K562 (cell line): ENCODE measurements around the gene ARHGAP25. TPM values are rescaled to one million over a fixed set of nuclear protein-coding genes. Genes with fewer than 3 reads are reported as not detected.
A peak's percentile ranks its signal among the peaks of the same experiment; 100 is the strongest.

Source experiments
- BRCA1 ChIP-seq, 2 experiments: fragments of 450-650 bp in 1 of 2; sonication (generic) in 1 of 2; formaldehyde crosslinking in 1 of 2; IDR thresholded peaks; 2 replicates each; pipeline versions ENCODE4 v1.5.0 to v1.6.1; 2017 to 2020; ENCODE audit warnings: mild to moderate bottlenecking in 1 of 2, missing genetic modification reagents in 1 of 2
- C11orf30 ChIP-seq: fragments of 450-650 bp; IDR thresholded peaks from 2 replicates; pipeline ENCODE4 v1.6.1; 2016; ENCODE audit warnings: low read depth, mild to moderate bottlenecking
- CREM ChIP-seq: IDR thresholded peaks from 2 replicates; pipeline ENCODE4 v1.6.1; 2014; ENCODE audit warnings: antibody characterized with exemption, low read depth
- DPF2 ChIP-seq: fragments of 450-650 bp; IDR thresholded peaks from 2 replicates; pipeline ENCODE4 v1.6.1; 2016
- EP400 ChIP-seq: fragments of 450-650 bp; IDR thresholded peaks from 2 replicates; pipeline ENCODE4 v1.6.1; 2017; ENCODE audit warnings: antibody characterized with exemption, mild to moderate bottlenecking, moderate library complexity
- ESRRB ChIP-seq: fragments of 250-450 bp; sonication (Bioruptor Pico); IDR thresholded peaks from 2 replicates; pipeline ENCODE4 v1.5.0; 2020; ENCODE audit warnings: mild to moderate bottlenecking, moderate library complexity, borderline replicate concordance
- FOS ChIP-seq: IDR thresholded peaks from 3 replicates; pipeline ENCODE4 v1.6.1; 2011; ENCODE audit not compliant: insufficient read length; ENCODE audit errors: extremely low read depth
- GATA2 ChIP-seq: sonication (generic); formaldehyde crosslinking; IDR thresholded peaks from 2 replicates; pipeline ENCODE4 v1.4.0; 2020; ENCODE audit warnings: mild to moderate bottlenecking, missing genetic modification reagents
- GTF2A2 ChIP-seq: IDR thresholded peaks from 2 replicates; pipeline ENCODE4 v1.6.1; 2016; ENCODE audit warnings: mild to moderate bottlenecking, missing genetic modification characterization, missing compliant biosample characterization
- HDAC2 ChIP-seq: fragments of 450-650 bp; IDR thresholded peaks from 2 replicates; pipeline ENCODE4 v1.6.1; 2016; ENCODE audit warnings: mild to moderate bottlenecking
- KLF13 ChIP-seq: fragments of 450-650 bp; IDR thresholded peaks from 2 replicates; pipeline ENCODE4 v1.6.1; 2016; ENCODE audit warnings: missing genetic modification characterization, low read depth, mild to moderate bottlenecking, missing compliant biosample characterization, moderate library complexity, borderline replicate concordance
- MEF2D ChIP-seq: conservative IDR thresholded peaks from 2 replicates; pipeline ENCODE4 v1.6.1; 2016; ENCODE audit warnings: low read depth, missing genetic modification characterization, missing compliant biosample characterization
- MNT ChIP-seq, 2 experiments: fragments of 450-650 bp; conservative IDR thresholded peaks; 2 replicates each; pipeline ENCODE4 v1.6.1; 2017; ENCODE audit warnings: mild to moderate bottlenecking in 2 of 2, moderate library complexity in 2 of 2
- MYBL2 ChIP-seq, 2 experiments: fragments of 450-650 bp in 1 of 2; sonication (generic) in 1 of 2; formaldehyde crosslinking in 1 of 2; IDR thresholded peaks; 2 replicates each; pipeline versions ENCODE4 v1.6.1 to v1.8.1; 2017 to 2022; ENCODE audit warnings: borderline replicate concordance in 1 of 2, inconsistent platforms in 1 of 2, low read depth in 1 of 2, mild to moderate bottlenecking in 1 of 2, missing genetic modification reagents in 1 of 2, moderate library complexity in 1 of 2
- MYC ChIP-seq, 2 experiments: fragments of 250-450 bp in 1 of 2; sonication (Bioruptor Pico) in 1 of 2; IDR thresholded peaks; 2 replicates each; pipeline versions ENCODE4 v1.5.1 to v1.6.1; 2012 to 2021; ENCODE audit warnings: low read depth in 2 of 2, borderline replicate concordance in 1 of 2, improper control_type of control experiment in 1 of 2, low read length in 1 of 2, mild to moderate bottlenecking in 1 of 2, moderate library complexity in 1 of 2
- PCBP1 ChIP-seq: fragments of 200-400 bp; formaldehyde crosslinking; IDR thresholded peaks from 2 replicates; pipeline ENCODE4 v1.6.1; 2018; ENCODE audit warnings: mild to moderate bottlenecking, low read depth, low read length; ENCODE audit not compliant: poor library complexity, severe bottlenecking
- RBM22 ChIP-seq: fragments of 200-400 bp; formaldehyde crosslinking; IDR thresholded peaks from 2 replicates; pipeline ENCODE4 v1.6.1; 2018; ENCODE audit warnings: low read length, low read depth; ENCODE audit not compliant: poor library complexity, severe bottlenecking
- ZBTB5 ChIP-seq: fragments of 450-650 bp; IDR thresholded peaks from 2 replicates; pipeline ENCODE4 v1.6.1; 2017; ENCODE audit warnings: antibody characterized with exemption
- ZFP1 ChIP-seq: fragments of 450-650 bp; formaldehyde crosslinking; IDR thresholded peaks from 2 replicates; pipeline ENCODE4 v1.4.0; 2020; ENCODE audit warnings: mild to moderate bottlenecking, mixed read lengths
- ZFX ChIP-seq: sonication (generic); formaldehyde crosslinking; IDR thresholded peaks from 2 replicates; pipeline ENCODE4 v1.8.0; 2022; ENCODE audit warnings: mild to moderate bottlenecking, missing genetic modification reagents, moderate library complexity
- ZNF175 ChIP-seq: fragments of 200-800 bp; sonication (Bioruptor generic); IDR thresholded peaks from 2 replicates; pipeline ENCODE4 v1.6.1; 2016; ENCODE audit warnings: low read depth, mild to moderate bottlenecking, missing genetic modification characterization, missing compliant biosample characterization
- ZNF24 ChIP-seq: fragments of 450-650 bp; IDR thresholded peaks from 2 replicates; pipeline ENCODE4 v1.6.1; 2016
- polyA plus RNA-seq, 8 experiments: library from polyadenylated mRNA; depleted of rRNA in 4 of 8; stranded (reverse) in 5 of 8; unstranded in 3 of 8; fragments of >200 nt; fragmentation: Nextera tagmentation in 2 of 8; fragmentation: Illumina TruSeq in 1 of 8; extraction: Ambion mirVana in 2 of 8; extraction: Trizol in 1 of 8; gene quantifications; 2 replicates each; pipeline versions ENCODE4 v1.2.1 to v1.2.3, GENCODE V29; 2011 to 2014; ENCODE audit warnings: inconsistent platforms in 1 of 8, missing spikeins in 1 of 8
- total RNA-seq, 7 experiments: library from RNA; depleted of rRNA in 6 of 7; stranded (reverse); fragments of >200 nt in 6 of 7; fragmentation: Illumina TruSeq in 2 of 7; extraction: Trizol in 2 of 7; gene quantifications; 2 replicates each; pipeline versions ENCODE4 v1.2.1 to v1.2.3, GENCODE V29; 2011 to 2021; ENCODE audit warnings: low replicate concordance in 1 of 7

The ARHGAP25 gene
- total and polyA plus RNA-seq, 9 of the 15 experiments (the other 6 are each of a cell fraction or from before 2014, with no cell fraction given), result 4.9 to 14.8 (median 10.7) TPM

GRCh38 chr2:68849579-68850030 lies 115.0 kb downstream of the ARHGAP25 start (continued):
- no peak for TF ChIP-seq ZFX (CRISPR knock-in tag)
- TF ChIP-seq ESRRB (CRISPR knock-in tag), result no peak
- TF ChIP-seq HDAC2, result peak; percentile 59; the same call in 1 of the 2 replicates
- TF ChIP-seq GATA2 (CRISPR knock-in tag), result peak; percentile 69
- TF ChIP-seq ZNF175, result peak; percentile 82
- no peak for TF ChIP-seq MEF2D
- TF ChIP-seq ZNF24, result no peak
- TF ChIP-seq EP400, result peak; percentile 46
- peak; percentile 54 for TF ChIP-seq FOS
- TF ChIP-seq CREM, result peak; percentile 80
- TF ChIP-seq ZBTB5, result no peak
- TF ChIP-seq RBM22, result no peak
- TF ChIP-seq C11orf30, result no peak
- peak; percentile 56 for TF ChIP-seq MYC (IDR thresholded peaks at IDR 0.05; ENCODE audit: low read depth, low read length)
- no peak for TF ChIP-seq MYC (CRISPR knock-in tag; IDR thresholded peaks at IDR 0.05; ENCODE audit: borderline replicate concordance, low read depth)
- TF ChIP-seq MYBL2 (IDR thresholded peaks at IDR 0.05; ENCODE audit: low read depth), result no peak
- TF ChIP-seq MYBL2 (CRISPR knock-in tag; IDR thresholded peaks at IDR 0.05; ENCODE audit: borderline replicate concordance), result no peak
- no peak for TF ChIP-seq KLF13 (tag)
- no peak for TF ChIP-seq ZFP1 (CRISPR knock-in tag)
- peak in 1 of 2 experiments; percentile 49; a peak in 2 of 4 replicates for TF ChIP-seq MNT (conservative IDR thresholded peaks at IDR 0.05)
- TF ChIP-seq BRCA1 (IDR thresholded peaks at IDR 0.05), result no peak
- no peak for TF ChIP-seq BRCA1 (CRISPR knock-in tag; IDR thresholded peaks at IDR 0.05)
- TF ChIP-seq DPF2, result peak; percentile 95
- TF ChIP-seq GTF2A2 (tag), result no peak
- TF ChIP-seq PCBP1, result no peak
